ENCODE measurements around the gene UCHL1. TPM values are rescaled to one million over a fixed set of nuclear protein-coding genes. Genes with fewer than 3 reads are reported as not detected.

Gene UCHL1
- total and polyA plus RNA-seq, 2 of the 13 experiments (the other 11 are each of a cell fraction or from before 2014, with no cell fraction given), result not detected

DNA sequence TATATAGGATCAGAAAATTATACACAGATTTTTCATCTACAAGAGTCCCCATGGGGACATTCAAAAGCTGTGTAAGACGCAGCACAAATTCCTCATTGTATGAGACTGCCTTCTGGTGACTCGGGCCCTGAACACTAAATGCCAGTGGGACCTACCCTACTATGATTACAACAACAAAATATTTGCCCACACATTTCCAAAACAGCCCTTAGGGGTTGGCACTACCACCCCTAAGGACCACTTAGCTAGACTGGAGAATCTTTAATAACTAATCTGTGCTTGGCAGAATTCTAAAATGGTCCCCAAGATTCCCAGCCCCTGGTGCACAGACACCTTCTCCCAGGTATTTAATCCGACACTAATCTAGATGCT lies 29.1 kb downstream of the UCHL1 start:
- Histone ChIP-seq H3K4me2 (ENCODE audit: low read depth, low read length) (no peak overlapping the region), H3K27ac (ENCODE audit: extremely low read length, insufficient read depth, low read length) (no peak overlapping the region), H2AFZ (ENCODE audit: low read length) (no peak overlapping the region), H4K20me1 (ENCODE audit: insufficient read depth, low read length) (no peaks in the 10 kb centered on the region), H3K27me3 (ENCODE audit: control insufficient read depth in 1 of 2, insufficient read depth in 2 of 2, low read length in 2 of 2) (peaks cover 0 to 9% of the 10 kb centered on the region in 2 experiments; a peak in 2 of 5 replicates), H3K4me1 (ENCODE audit: insufficient read depth, low read length) (no peaks in the 10 kb centered on the region), H3K9me3 (ENCODE audit: low read length) (no peaks in the 10 kb centered on the region), H3K79me2 (ENCODE audit: insufficient read depth, low read length) (no peaks in the 10 kb centered on the region), H3K9ac (ENCODE audit: insufficient read depth, low read depth, low read length) (no peak overlapping the region), H3K36me3 (replicated peaks in 1 of 2; ENCODE audit: control insufficient read depth in 1 of 2, insufficient read depth in 2 of 2, low read length in 2 of 2) (no peaks in the 10 kb centered on the region), H3K4me3 (replicated peaks in 1 of 3; ENCODE audit: insufficient read depth in 1 of 3, low read depth in 2 of 3, low read length in 3 of 3) (no peak overlapping the region)
- ChIA-PET POLR2A (no interaction called here), CTCF (ENCODE audit: low intra/inter-chr PET ratio, low total read pairs) (no interaction called here)
- intact Hi-C loops (cut with micrococcal nuclease; ENCODE audit: unreplicated experiment) (no loop called here), in situ Hi-C loops (cut with HindIII; ENCODE audit: extremely low pct_ligation_motif_present, low pct_unique_long_range_greater_than_20kb) (loop anchor here (5.0 kb wide), 1 partner anchor 366 kb away; no protein-coding TSS in a partner anchor)
- FAIRE-seq (no peak), ATAC-seq (no peak), DNase-seq (ENCODE audit: low spot score) (no peak)
- TF ChIP-seq TBX2 (CRISPR knock-in tag; IDR thresholded peaks at IDR 0.05; ENCODE audit: borderline replicate concordance), result no peak
- TF ChIP-seq MZF1 (CRISPR knock-in tag; IDR thresholded peaks at IDR 0.05; ENCODE audit: borderline replicate concordance), result no peak
- no peak for TF ChIP-seq ZFP41 (CRISPR knock-in tag; IDR thresholded peaks at IDR 0.05; ENCODE audit: borderline replicate concordance)
- TF ChIP-seq, protein P1, sequence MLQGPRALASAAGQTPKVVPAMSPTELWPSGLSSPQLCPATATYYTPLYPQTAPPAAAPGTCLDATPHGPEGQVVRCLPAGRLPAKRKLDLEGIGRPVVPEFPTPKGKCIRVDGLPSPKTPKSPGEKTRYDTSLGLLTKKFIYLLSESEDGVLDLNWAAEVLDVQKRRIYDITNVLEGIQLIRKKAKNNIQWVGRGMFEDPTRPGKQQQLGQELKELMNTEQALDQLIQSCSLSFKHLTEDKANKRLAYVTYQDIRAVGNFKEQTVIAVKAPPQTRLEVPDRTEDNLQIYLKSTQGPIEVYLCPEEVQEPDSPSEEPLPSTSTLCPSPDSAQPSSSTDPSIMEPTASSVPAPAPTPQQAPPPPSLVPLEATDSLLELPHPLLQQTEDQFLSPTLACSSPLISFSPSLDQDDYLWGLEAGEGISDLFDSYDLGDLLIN (CRISPR knock-in tag; IDR thresholded peaks at IDR 0.05; ENCODE audit: borderline replicate concordance), result no peak
- TF ChIP-seq, protein P2, sequence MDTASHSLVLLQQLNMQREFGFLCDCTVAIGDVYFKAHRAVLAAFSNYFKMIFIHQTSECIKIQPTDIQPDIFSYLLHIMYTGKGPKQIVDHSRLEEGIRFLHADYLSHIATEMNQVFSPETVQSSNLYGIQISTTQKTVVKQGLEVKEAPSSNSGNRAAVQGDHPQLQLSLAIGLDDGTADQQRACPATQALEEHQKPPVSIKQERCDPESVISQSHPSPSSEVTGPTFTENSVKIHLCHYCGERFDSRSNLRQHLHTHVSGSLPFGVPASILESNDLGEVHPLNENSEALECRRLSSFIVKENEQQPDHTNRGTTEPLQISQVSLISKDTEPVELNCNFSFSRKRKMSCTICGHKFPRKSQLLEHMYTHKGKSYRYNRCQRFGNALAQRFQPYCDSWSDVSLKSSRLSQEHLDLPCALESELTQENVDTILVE (CRISPR knock-in tag; IDR thresholded peaks at IDR 0.05), result no peak
- TF ChIP-seq, protein P3, sequence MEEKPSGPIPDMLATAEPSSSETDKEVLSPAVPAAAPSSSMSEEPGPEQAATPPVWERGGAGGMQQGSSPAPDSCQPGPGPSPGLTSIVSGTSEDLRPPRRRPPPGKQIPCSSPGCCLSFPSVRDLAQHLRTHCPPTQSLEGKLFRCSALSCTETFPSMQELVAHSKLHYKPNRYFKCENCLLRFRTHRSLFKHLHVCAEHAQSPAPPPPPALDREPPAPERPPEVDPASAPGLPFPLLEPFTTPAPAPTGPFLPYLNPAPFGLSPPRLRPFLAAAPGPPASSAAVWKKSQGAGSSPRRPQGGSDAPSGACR (CRISPR knock-in tag; IDR thresholded peaks at IDR 0.05), result no peak
- no peak for TF ChIP-seq CBFB (CRISPR knock-in tag; IDR thresholded peaks at IDR 0.05)
- TF ChIP-seq ZNF235 (CRISPR knock-in tag; IDR thresholded peaks at IDR 0.05; ENCODE audit: borderline replicate concordance), result no peak
- TF ChIP-seq TEAD3 (CRISPR knock-in tag; optimal IDR thresholded peaks at IDR 0.05; ENCODE audit: borderline replicate concordance), result no peak
- no peak for TF ChIP-seq ZNF331 (CRISPR knock-in tag; IDR thresholded peaks at IDR 0.05)
- TF ChIP-seq NPAS2 (CRISPR knock-in tag; IDR thresholded peaks at IDR 0.05; ENCODE audit: borderline replicate concordance), result no peak
- no peak for TF ChIP-seq ZNF746 (CRISPR knock-in tag; IDR thresholded peaks at IDR 0.05)
- 19% methylated on average over 3 of the region's 3 CpGs for WGBS (ENCODE audit: low lambda C conversion rate)
- no TSS peak for BruUV-seq (replicated peaks)
